ENCODE results near the gene NRARP.
A peak's percentile ranks its signal among the peaks of the same experiment; 100 is the strongest.
"Not testable (repeated sequence)": the region's sequence is repeated elsewhere in the genome, so short reads cannot be mapped to it uniquely, and the experiment has no call there.

The NRARP gene

DNA sequence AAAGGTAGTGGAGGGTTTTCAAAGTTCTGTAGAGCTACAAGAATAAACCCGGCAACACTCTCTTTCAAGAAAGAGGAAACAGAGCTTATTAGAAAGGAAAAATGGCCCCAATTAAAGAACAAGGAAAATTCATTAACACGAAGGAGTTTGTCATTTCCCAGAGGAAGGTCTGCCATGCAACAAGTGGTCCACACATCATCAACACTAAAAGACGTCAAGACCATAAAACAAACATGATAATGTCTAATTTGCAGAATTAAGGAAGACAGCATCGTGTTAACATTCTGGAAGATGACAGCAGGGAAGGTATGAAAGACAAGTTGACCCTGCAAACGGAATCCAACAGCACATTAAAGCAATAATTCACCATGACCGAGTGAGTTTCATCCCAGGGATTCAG is 28.6 kb upstream of the NRARP start:
- Histone ChIP-seq H3K36me3 (ENCODE audit: insufficient read depth, low read length) (no peaks in the 10 kb centered on the region), H3K9ac (ENCODE audit: low read length) (no peak overlapping the region), H3K79me2 (ENCODE audit: insufficient read depth, low read length) (no peaks in the 10 kb centered on the region), H3K9me3 (ENCODE audit: low read length) (no peaks in the 10 kb centered on the region; the same call in 1 of the 2 replicates), H3F3A (ENCODE audit: insufficient read depth, low read length) (no peaks in the 10 kb centered on the region), H3K9me2 (ENCODE audit: low read depth, low read length) (no peaks in the 10 kb centered on the region), H3K27ac (ENCODE audit: low read depth, low read length, poor library complexity, severe bottlenecking) (no peak overlapping the region), H3K27me3 (ENCODE audit: insufficient read depth, low read length) (peaks cover 4% of the 10 kb centered on the region; the same call in 1 of the 2 replicates), H2AFZ (ENCODE audit: low read length) (no peak overlapping the region), H3K4me1 (ENCODE audit: insufficient read depth, low read length, severe bottlenecking) (no peaks in the 10 kb centered on the region), H3K4me3 (ENCODE audit: low read depth, low read length, poor library complexity, severe bottlenecking) (no peak overlapping the region), H3K4me2 (ENCODE audit: low read length) (no peak overlapping the region), H4K20me1 (ENCODE audit: insufficient read depth, low read length) (no peaks in the 10 kb centered on the region)
- TF ChIP-seq, protein P1, sequence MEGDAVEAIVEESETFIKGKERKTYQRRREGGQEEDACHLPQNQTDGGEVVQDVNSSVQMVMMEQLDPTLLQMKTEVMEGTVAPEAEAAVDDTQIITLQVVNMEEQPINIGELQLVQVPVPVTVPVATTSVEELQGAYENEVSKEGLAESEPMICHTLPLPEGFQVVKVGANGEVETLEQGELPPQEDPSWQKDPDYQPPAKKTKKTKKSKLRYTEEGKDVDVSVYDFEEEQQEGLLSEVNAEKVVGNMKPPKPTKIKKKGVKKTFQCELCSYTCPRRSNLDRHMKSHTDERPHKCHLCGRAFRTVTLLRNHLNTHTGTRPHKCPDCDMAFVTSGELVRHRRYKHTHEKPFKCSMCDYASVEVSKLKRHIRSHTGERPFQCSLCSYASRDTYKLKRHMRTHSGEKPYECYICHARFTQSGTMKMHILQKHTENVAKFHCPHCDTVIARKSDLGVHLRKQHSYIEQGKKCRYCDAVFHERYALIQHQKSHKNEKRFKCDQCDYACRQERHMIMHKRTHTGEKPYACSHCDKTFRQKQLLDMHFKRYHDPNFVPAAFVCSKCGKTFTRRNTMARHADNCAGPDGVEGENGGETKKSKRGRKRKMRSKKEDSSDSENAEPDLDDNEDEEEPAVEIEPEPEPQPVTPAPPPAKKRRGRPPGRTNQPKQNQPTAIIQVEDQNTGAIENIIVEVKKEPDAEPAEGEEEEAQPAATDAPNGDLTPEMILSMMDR (IDR thresholded peaks at IDR 0.05; ENCODE audit: low read length): no peak
- TF ChIP-seq EZH2 (IDR thresholded peaks at IDR 0.05; ENCODE audit: borderline replicate concordance, low read length): no peak

DNA sequence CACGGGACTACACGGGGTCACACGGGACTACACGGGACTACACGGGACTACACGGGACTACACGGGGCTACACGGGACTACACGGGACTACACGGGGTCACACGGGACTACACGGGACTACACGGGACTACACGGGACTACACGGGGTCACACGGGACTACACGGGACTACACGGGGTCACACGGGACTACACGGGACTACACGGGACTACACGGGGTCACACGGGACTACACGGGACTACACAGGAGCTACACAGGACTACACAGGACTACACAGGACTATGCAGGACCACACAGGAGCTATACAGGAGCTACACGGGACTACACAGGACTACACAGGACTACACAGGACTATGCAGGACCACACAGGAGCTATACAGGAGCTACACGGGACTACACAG is 27.5 kb upstream of the NRARP start:
- H4K20me1 ChIP-seq (ENCODE audit: insufficient read depth, low read length); H3K9ac ChIP-seq (ENCODE audit: low read length); H3K36me3 ChIP-seq (ENCODE audit: insufficient read depth, low read length); H2AFZ ChIP-seq (ENCODE audit: low read length); H3K4me1 ChIP-seq (ENCODE audit: insufficient read depth, low read length, severe bottlenecking); H3K27ac ChIP-seq (ENCODE audit: low read depth, low read length, poor library complexity, severe bottlenecking); H3F3A ChIP-seq (ENCODE audit: insufficient read depth, low read length); H3K79me2 ChIP-seq (ENCODE audit: insufficient read depth, low read length); H3K4me3 ChIP-seq (ENCODE audit: low read depth, low read length, poor library complexity, severe bottlenecking); H3K4me2 ChIP-seq (ENCODE audit: low read length); H3K9me2 ChIP-seq (ENCODE audit: low read depth, low read length); H3K9me3 ChIP-seq (ENCODE audit: low read length); H3K27me3 ChIP-seq (ENCODE audit: insufficient read depth, low read length): not testable (repeated sequence)

DNA sequence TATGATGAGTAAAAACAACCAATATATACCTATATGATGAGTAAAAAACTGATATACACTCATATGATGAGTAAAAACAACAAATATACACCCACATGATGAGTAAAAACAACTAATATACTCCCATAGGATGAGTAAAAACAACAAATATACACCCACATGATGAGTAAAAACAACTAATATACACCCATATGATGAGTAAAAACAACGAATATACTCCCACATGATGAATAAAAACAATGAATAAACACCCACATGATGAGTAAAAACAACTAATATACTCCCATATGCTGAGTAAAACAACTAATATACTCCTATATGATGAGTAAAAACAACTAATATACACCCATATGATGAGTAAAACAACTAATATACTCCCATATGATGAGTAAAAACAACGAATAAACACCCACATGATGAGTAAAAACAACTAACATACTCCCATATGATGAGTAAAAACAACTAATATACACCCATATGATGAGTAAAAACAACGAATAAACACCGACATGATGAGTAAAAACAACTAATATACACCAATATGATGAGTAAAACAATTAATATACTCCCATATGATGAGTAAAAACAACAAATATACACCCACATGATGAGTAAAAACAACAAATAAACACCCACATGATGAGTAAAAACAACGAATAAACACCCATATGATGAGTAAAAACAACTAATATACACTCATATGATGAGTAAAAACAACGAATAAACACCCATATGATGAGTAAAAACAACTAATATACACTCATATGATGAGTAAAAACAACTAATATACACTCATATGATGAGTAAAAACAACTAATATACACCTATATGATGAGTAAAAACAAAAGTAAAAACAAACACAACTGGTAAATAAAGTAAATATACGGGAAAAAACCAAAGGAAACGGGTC is 25.8 kb upstream of the NRARP start:
- not testable (repeated sequence) for H3K27ac ChIP-seq (ENCODE audit: low read depth, low read length, poor library complexity, severe bottlenecking)

DNA sequence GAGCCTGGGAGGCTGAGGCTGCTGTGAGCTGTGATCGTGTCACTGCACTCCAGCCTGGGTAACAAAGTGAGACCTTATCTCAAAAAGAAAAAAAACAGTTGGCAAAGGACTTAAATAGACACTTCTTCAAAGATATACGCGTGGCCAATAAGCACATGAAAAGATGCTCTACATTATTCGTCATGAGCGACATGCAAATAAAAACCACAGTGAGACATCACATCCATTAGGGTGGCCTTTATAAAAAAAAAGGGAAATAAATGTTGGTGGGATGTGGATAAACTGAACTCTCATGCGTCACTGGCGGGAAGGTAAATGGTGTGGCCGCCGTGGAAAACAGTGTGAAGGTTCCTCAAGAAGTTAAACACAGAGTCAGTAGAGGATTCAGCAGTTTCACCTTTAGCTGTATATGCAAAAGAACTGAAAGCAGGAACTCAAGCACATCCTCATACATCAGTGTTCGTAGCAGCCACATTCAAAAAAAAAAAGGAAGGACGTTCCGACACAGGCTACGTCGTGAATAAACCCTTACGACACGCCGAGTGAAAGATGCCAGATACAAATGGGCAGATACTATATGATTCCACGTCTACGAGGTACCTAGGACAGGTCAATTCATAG is 24.5 kb upstream of the NRARP start:
- H3K9ac ChIP-seq (ENCODE audit: low read length): no peak overlapping the region
- H3K4me3 ChIP-seq (ENCODE audit: low read depth, low read length, poor library complexity, severe bottlenecking): peak overlapping the region; percentile 14
- H3F3A ChIP-seq (ENCODE audit: insufficient read depth, low read length): no peaks in the 10 kb centered on the region

More for the DNA sequence above, 25.8 kb upstream of the NRARP start:
- H4K20me1 ChIP-seq (ENCODE audit: insufficient read depth, low read length); H3K4me2 ChIP-seq (ENCODE audit: low read length); H3K9me3 ChIP-seq (ENCODE audit: low read length); H3K4me1 ChIP-seq (ENCODE audit: insufficient read depth, low read length, severe bottlenecking); H3K9me2 ChIP-seq (ENCODE audit: low read depth, low read length); H3K27me3 ChIP-seq (ENCODE audit: insufficient read depth, low read length); H3F3A ChIP-seq (ENCODE audit: insufficient read depth, low read length); H3K36me3 ChIP-seq (ENCODE audit: insufficient read depth, low read length); H3K79me2 ChIP-seq (ENCODE audit: insufficient read depth, low read length); H3K4me3 ChIP-seq (ENCODE audit: low read depth, low read length, poor library complexity, severe bottlenecking); H3K9ac ChIP-seq (ENCODE audit: low read length); H2AFZ ChIP-seq (ENCODE audit: low read length): not testable (repeated sequence)

More for the DNA sequence above, 24.5 kb upstream of the NRARP start:
- TF ChIP-seq, protein P1 (IDR thresholded peaks at IDR 0.05; ENCODE audit: low read length): no peak
- TF ChIP-seq EZH2 (IDR thresholded peaks at IDR 0.05; ENCODE audit: borderline replicate concordance, low read length): no peak
- H2AFZ ChIP-seq (ENCODE audit: low read length): no peak overlapping the region
- H3K36me3 ChIP-seq (ENCODE audit: insufficient read depth, low read length): no peaks in the 10 kb centered on the region
- H3K27ac ChIP-seq (ENCODE audit: low read depth, low read length, poor library complexity, severe bottlenecking): no peak overlapping the region
- no peaks in the 10 kb centered on the region for H3K9me2 ChIP-seq (ENCODE audit: low read depth, low read length)
- H3K4me1 ChIP-seq (ENCODE audit: insufficient read depth, low read length, severe bottlenecking): no peaks in the 10 kb centered on the region
- H3K9me3 ChIP-seq (ENCODE audit: low read length): no peaks in the 10 kb centered on the region; the same call in 1 of the 2 replicates
- no peaks in the 10 kb centered on the region for H3K79me2 ChIP-seq (ENCODE audit: insufficient read depth, low read length)
- peak overlapping the region; percentile 50; the same call in 1 of the 2 replicates for H3K4me2 ChIP-seq (ENCODE audit: low read length)
- H3K27me3 ChIP-seq (ENCODE audit: insufficient read depth, low read length): peaks cover 4% of the 10 kb centered on the region; the same call in 1 of the 2 replicates
- no peaks in the 10 kb centered on the region for H4K20me1 ChIP-seq (ENCODE audit: insufficient read depth, low read length)

Measured in OCI-LY1 (cell line).